ENCODE data around the gene FBLN7. TPM values are rescaled to one million over a fixed set of nuclear protein-coding genes. Genes with fewer than 3 reads are reported as not detected.

The FBLN7 gene
- total RNA-seq, 1 donor from 2014 or later = 19.1 TPM

DNA sequence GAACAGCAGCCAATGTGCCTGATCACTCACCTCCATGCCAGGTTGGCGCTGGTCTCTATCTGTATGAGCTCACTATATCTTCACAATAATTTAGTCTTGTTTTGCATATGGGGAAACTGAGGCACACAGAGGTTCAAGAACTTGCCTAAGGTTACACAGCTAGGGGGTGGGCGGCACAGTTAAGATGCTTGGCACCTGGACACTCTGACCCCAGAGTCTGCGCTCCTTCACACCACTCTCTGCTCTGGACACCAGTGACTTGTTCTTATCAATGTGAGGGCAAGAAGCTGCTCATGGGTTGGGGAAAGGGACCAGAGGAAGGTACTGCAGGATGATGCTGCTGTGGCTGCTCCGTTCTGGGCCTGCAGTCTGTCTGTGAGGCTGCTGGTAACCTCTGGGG is 27.1 kb downstream of the FBLN7 start:
- no peaks in the 10 kb centered on the region for H3K27me3 Mint-ChIP-seq (ENCODE audit: low read depth)
- peaks cover 16% of the 10 kb centered on the region for H3K36me3 Mint-ChIP-seq (ENCODE audit: low read depth)
- no peak overlapping the region for H3K27ac Mint-ChIP-seq (ENCODE audit: unreplicated experiment)
- no peak overlapping the region for H3K4me3 Mint-ChIP-seq
- TF ChIP-seq CTCF (conservative IDR thresholded peaks at IDR 0.05) = no peak
- no peak for DNase-seq (ENCODE audit: low read depth, low spot score)
- peaks cover 7% of the 10 kb centered on the region for H3K4me1 Mint-ChIP-seq
- no peaks in the 10 kb centered on the region for H3K9me3 Mint-ChIP-seq

GRCh38 chr2:112166806-112167499 is 28.8 kb downstream of the FBLN7 start:
- Mint-ChIP-seq H3K4me1 (peaks cover 7% of the 10 kb centered on the region), H3K4me3 (no peak overlapping the region), H3K27me3 (ENCODE audit: low read depth) (no peaks in the 10 kb centered on the region), H3K36me3 (ENCODE audit: low read depth) (peaks cover 13% of the 10 kb centered on the region), H3K9me3 (no peaks in the 10 kb centered on the region), H3K27ac (ENCODE audit: unreplicated experiment) (no peak overlapping the region)
- no peak for DNase-seq (ENCODE audit: low read depth, low spot score)
- no peak for TF ChIP-seq CTCF (conservative IDR thresholded peaks at IDR 0.05)

DNA sequence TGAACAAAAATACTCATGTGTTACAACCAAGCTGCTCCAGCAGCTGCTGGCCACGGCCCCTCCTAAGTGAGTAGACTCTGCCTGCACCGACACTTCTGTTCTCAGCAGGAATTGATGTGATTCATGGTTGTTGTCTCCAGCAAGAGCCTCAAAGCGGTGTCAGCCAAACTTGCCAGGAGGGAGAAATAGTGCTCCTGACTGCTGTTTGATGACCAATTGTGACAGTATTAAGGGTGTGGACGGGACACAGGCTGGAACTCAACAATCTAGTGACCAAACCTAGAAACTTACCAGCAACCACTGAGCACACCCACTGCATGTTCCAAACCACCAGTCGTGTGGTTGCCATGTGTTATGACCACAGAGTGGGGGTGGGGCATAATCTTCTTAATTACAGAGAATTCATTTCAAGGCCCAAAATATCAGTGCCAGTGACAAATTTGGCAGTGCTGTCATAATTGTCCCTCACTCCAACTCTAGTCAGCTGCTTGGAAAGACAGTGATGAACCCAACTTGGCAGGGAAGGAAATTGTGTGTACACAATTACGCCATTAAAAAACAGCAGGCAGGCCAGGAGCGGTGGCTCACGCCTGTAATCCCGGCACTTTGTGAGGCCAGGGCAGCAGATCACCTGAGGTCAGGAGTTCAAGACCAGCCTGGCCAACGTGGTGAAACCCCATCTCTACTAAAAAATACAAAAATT is 30.4 kb downstream of the FBLN7 start:
- TF ChIP-seq CTCF (conservative IDR thresholded peaks at IDR 0.05) = no peak
- no peak for DNase-seq (ENCODE audit: low read depth, low spot score)

DNA sequence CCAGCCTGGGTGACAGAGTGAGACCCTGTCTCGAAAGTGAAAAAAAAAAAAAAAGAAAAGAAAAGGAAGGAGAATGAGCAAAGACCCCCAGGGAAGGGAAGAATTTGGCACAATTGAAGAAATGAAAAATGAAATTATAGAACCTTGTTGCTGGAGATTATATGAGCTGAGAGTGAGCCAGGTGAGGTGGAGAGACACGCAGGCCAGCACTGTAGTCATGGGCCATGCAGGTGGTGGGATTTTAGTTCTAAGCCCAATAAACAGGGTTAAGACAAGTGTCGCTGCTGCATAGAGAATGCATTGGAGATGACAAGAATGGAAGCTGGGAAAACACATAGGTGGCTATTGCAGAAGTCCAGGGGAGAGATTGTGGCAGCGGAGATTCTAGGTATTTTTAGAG is 32.3 kb downstream of the FBLN7 start:
- Mint-ChIP-seq H3K4me1 (peaks cover 7% of the 10 kb centered on the region), H3K27me3 (ENCODE audit: low read depth) (no peaks in the 10 kb centered on the region), H3K4me3 (no peak overlapping the region), H3K36me3 (ENCODE audit: low read depth) (peaks cover 13% of the 10 kb centered on the region), H3K9me3 (no peaks in the 10 kb centered on the region), H3K27ac (ENCODE audit: unreplicated experiment) (no peak overlapping the region)
- TF ChIP-seq CTCF (conservative IDR thresholded peaks at IDR 0.05) = no peak
- no peak for DNase-seq (ENCODE audit: low read depth, low spot score)

More for the DNA sequence above, 30.4 kb downstream of the FBLN7 start:
- Mint-ChIP-seq H3K4me1 (peaks cover 7% of the 10 kb centered on the region), H3K9me3 (no peaks in the 10 kb centered on the region), H3K36me3 (ENCODE audit: low read depth) (peaks cover 13% of the 10 kb centered on the region), H3K4me3 (no peak overlapping the region), H3K27ac (ENCODE audit: unreplicated experiment) (no peak overlapping the region), H3K27me3 (ENCODE audit: low read depth) (no peaks in the 10 kb centered on the region)

GRCh38 chr2:112173646-112174319 is 35.6 kb downstream of the FBLN7 start:
- H3K36me3 Mint-ChIP-seq (ENCODE audit: low read depth) = peaks cover 10% of the 10 kb centered on the region
- H3K4me3 Mint-ChIP-seq = no peak overlapping the region
- no peaks in the 10 kb centered on the region for H3K27me3 Mint-ChIP-seq (ENCODE audit: low read depth)
- H3K27ac Mint-ChIP-seq (ENCODE audit: unreplicated experiment) = no peak overlapping the region
- TF ChIP-seq CTCF (conservative IDR thresholded peaks at IDR 0.05) = no peak
- no peak for DNase-seq (ENCODE audit: low read depth, low spot score)
- peaks cover 3% of the 10 kb centered on the region for H3K9me3 Mint-ChIP-seq
- H3K4me1 Mint-ChIP-seq = peaks cover 7% of the 10 kb centered on the region

Data from neural crest cell (in vitro differentiated cells).